Muscle of arm (tissue), 12 donors: ENCODE measurements around the gene ECHS1. TPM values are rescaled to one million over a fixed set of nuclear protein-coding genes. Genes with fewer than 3 reads are reported as not detected.
"Not testable (repeated sequence)": the region's sequence is repeated elsewhere in the genome, so short reads cannot be mapped to it uniquely, and the experiment has no call there.

Source experiments
- DNase-seq: peaks from one replicate; pipeline ENCODE4 v3.0.0-alpha.2; 2013
- polyA plus RNA-seq, 12 donors: library from polyadenylated mRNA; unstranded; fragments of 120-200 nt; gene quantifications; one replicate each; pipeline ENCODE4 v1.2.1, GENCODE V29; 2013; ENCODE audit not compliant: insufficient read length in 12 of 12

ECHS1 gene
- polyA plus RNA-seq, 12 donors: 62.5 to 133 (median 117) TPM; not detected in 1

DNA sequence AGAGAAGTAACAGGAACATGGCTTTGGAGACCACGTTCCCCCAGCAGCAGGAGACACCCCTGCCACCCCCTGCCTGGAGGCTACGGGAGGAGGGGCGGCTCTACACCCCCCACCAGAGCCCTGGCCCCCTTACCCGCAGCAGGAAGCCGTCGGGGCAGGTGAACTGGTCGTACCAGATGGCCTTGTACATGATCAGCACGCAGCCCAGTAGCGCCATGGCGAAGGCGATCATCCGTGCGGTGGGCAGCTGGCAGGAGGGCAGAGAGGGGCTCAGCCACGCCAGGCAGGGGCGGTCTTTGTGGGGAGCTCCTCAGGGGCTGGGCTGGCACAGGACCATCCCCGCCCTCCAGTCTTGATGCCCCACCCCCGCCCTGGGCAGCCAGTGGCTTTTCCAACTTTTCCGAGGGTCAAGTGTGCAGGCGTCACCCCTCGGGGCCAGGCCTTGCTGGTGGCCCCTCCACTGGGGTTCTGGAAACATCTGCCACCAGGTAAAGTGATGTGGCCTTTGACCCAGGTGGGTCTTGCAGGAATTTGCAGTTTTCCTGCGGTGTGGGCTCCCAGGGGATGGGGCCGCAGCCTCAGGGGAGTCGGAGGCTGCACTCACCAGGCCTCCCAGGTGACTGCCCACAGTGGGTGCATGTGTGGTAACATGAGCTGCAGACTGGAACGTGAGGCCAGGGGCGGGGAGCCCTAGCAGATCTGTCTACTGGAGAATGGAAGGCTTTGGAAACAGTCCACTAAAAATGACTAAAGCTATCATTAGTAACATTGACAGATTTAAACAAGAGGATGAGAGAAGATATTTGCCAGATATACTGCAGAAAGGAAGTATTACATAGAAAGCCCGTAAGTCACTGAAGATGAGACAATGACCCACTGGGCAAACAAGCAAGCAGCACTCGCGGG is 46.2 kb downstream of the ECHS1 start:
- DNase-seq: no peak

- DNase-seq: no peak
These were observed 47.0 kb downstream of the ECHS1 start for GRCh38 chr10:133326223-133326551.

DNA sequence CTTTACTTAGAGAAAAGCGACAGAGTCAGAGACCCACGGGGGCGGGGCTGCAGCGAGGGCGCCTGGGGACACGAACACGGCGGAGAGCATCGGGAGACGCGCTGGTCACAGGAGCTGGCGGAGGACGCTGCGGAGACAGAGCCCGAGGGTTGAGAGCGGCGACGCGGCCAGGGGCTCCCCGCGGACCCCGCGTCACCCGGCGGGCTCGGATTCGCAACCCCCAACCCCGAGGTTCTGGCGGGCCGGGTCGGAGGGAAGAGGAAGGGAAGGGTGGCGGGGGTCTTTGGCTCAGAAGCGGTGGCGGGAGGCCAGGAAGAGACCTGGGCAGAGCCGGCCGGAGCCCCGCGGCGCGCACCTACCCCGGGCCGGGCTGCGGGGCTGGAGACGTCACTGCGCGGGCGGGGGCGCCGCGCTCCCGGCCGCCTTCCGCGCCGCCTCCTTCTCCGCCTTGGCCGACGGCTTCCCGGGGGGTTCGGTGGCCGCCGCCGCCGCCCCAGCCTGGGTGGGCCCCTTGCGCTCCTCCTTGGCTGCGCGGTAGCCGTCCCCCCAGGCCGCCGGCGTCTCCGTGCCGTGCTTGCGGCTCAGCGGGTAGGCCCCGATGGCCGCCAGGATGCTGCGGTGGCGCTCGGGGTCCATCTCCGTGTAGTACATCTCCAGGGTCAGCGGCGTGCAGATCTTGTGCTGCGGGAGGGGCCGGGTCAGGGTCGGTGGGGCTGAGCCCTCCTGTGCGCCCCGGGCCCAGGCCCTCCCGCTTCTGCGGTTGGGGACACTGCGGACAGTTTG is 47.5 kb downstream of the ECHS1 start:
- no peak for DNase-seq

DNA sequence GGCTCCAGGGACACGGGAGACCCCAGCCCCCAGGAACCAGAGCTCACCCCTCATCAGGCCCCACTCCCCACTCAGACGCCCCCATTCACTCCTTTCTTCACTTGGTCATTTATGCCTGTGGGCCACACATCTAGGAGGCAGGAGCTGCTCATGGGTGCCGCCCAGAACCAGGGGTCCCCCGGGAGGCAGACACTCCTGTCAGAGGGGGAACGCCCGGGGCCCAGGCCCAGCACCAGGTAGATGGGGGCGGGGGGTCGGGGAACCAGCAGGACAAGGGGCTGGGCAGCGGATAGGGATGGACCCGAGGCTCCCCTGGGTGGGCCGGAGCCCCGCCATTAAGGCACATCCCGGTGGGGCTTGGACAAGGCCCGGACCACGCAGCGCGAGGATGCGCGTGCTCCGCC is 48.3 kb downstream of the ECHS1 start:
- DNase-seq: no peak

DNA sequence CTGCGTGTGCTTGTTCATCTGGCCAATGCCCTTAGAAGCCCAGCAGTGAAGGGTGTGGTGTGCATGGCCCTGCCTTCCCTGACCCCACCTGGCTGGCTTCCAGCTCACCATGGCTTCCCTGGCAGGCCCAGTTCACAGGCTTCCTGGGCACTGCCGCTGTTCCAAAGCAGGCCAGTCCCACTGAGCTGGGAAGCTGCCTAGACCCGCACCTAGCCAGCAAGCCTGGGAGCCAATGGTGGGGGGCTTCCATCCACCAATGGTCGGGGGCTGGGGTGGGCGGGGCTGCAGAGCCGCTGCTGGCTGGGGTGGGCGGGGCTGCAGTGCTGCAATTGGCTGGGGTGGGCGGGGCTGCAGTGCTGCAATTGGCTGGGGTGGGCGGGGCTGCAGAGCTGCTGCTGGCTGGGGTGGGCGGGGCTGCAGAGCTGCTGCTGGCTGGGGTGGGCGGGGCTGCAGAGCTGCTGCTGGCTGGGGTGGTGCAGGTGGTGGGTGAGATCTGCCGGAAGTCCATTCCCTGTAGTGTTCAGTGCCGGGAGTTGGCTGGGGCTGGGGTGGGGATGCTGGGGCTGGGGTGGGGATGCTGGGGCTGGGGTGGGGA is 48.9 kb downstream of the ECHS1 start:
- DNase-seq: no peak

DNA sequence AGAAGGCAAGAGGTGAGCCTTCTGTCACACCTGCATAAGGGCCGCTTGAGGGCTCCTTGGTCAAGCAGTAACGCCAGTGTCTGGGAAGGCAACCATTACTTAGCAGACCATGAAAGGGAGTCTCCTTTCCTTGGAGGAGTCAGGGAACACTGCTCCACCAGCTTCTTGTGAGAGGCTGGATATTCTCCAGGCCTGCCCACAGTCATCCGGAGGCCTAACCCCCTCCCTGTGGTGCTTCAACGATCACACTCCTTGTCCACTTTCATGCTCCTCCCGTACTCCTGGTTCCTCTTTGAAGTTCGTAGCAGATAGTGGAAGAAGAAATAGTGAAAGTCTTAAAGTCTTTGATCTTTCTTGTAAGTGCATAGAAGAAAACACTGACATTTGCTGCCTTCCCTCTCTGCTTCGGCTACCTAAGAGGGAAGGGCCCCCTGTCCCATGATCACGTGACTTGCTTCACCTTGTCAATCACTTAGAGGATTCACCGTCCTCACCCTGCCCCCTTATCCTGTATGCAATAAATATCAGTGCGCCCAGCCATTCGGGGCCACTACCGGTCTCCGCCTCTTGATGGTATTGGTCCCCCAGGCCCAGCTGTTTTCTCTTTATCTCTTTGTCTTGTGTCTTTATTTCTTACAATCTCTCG is 51.0 kb downstream of the ECHS1 start:
- DNase-seq: not testable (repeated sequence)

DNA sequence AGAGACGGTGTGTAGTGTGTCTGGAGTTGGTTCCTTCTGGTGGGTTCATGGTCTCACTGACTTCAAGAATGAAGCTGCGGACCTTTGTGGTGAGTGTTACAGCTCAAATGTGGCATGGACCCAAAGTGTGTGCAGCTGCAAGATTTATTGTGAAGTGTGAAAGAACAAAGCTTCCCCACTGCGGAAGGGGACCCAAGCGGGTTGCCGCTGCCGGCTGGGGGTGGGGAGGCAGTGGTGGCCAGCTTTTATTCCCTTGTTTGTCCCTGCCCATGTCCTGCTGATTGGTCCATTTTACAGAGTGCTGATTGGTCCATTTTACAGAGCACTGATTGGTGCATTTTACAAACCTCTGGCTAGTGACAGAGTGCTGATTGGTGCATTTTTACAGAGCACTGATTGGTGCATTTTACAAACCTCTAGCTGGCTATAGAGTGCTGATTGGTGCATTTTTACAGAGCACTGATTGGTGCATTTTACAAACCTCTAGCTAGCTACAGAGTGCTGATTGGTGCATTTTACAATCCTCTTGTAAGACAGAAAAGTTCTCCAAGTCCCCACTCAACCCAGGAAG is 52.2 kb downstream of the ECHS1 start:
- not testable (repeated sequence) for DNase-seq

- no peak for DNase-seq
These were observed 54.5 kb downstream of the ECHS1 start for GRCh38 chr10:133318494-133319127.

GRCh38 chr10:133316732-133317131 is 56.4 kb downstream of the ECHS1 start:
- DNase-seq: no peak

DNA sequence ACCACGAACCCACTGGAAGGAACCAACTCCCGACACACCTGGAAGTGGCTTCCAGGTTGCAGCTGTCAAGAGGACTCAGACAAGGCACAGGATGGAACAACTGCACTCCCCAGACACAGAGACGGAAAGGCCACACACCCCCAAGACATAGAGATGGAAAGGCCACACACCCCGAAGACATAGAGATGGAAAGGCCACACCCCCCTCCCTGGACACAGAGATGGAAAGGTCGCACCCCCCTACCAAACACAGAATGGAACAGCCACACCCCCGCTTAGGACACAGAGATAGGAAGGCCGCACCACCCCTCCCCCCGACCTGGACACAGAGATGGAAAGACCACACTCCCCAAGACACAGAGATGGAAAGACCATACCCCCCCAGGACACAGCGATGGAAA is 56.9 kb downstream of the ECHS1 start:
- DNase-seq: no peak

DNA sequence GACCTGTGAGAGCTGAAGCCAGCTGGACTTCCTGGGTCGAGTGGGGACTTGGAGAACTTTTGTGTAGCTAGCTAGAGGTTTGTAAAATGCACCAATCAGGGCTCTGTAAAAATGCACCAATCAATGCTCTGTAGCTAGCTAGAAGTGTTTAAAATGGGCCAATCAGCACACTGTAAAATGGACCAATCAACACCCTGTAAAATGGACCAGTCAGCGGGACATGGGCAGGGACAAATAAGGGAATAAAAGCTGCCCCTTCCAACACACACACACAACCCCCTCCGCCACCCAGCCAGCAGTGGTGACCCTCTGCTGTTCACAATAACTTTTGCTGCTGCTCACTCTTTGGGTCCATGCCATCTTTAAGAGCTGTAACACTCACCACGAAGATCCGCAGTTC is 57.3 kb downstream of the ECHS1 start:
- no peak for DNase-seq

DNA sequence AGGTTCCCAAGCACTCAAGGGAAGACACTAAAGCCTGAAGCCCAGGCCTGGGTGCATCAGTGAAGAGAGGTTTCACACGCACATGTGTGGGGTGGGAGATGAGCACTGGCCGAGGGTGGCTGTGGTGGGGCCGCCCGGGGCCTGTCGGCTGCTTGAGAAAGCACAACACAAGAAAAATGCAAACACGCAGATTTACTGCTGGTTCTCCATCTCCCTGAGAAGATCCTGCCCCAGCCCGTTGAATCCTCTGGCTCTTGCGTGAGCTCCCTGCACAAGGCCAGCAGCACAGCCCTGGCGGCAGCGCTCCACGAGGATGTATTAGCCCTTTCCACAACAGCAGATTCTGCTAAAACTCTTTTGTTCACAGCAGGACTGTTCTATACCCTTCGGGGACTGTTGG is 58.2 kb downstream of the ECHS1 start:
- DNase-seq: no peak

- no peak for DNase-seq
These were observed 60.0 kb downstream of the ECHS1 start for GRCh38 chr10:133313192-133313591.

GRCh38 chr10:133312769-133313145 is 60.4 kb downstream of the ECHS1 start:
- DNase-seq: no peak

Other genes starting within 250 kb of the ECHS1 start
- gene KNDC1, start 213.1 kb downstream of the ECHS1 start, polyA plus RNA-seq: 10 to 100 TPM in 1 of 12 donors, 1 to 10 TPM in 10, not detected in 1; 1.8 to 10.1 (median 5.3) TPM
- not detected for gene UTF1, start 143.1 kb downstream of the ECHS1 start, polyA plus RNA-seq
- under 1 TPM in 10 of 12 donors, not detected in 2; 0.15 to 0.43 (median 0.19) TPM for gene VENTX, start 135.5 kb downstream of the ECHS1 start, polyA plus RNA-seq
- 1 to 10 TPM in 9 of 12 donors, under 1 TPM in 1, not detected in 2; 0.85 to 5.7 (median 1.5) TPM for gene ADAM8, start 96.5 kb downstream of the ECHS1 start, polyA plus RNA-seq
- 10 to 100 TPM in 11 of 12 donors, not detected in 1; 29.5 to 47.3 (median 37.7) TPM for gene TUBGCP2, start 64.5 kb downstream of the ECHS1 start, polyA plus RNA-seq
- gene ZNF511, start 64.4 kb downstream of the ECHS1 start, polyA plus RNA-seq: 10 to 100 TPM in 11 of 12 donors, not detected in 1; 26.1 to 39.7 (median 32.2) TPM
- under 1 TPM in 1 of 12 donors, not detected in 11; 0.41 TPM for gene CALY, start 36.5 kb downstream of the ECHS1 start, polyA plus RNA-seq
- 10 to 100 TPM in 1 of 12 donors, under 1 TPM in 5, not detected in 6; 0.12 to 24.5 (median 0.43) TPM for gene PRAP1, start 26.0 kb downstream of the ECHS1 start, polyA plus RNA-seq
- 1 to 10 TPM in 10 of 12 donors, not detected in 2; 3.7 to 7.6 (median 4.7) TPM for gene FUOM, start 15.3 kb downstream of the ECHS1 start, polyA plus RNA-seq
- gene PAOX, start 5.9 kb upstream of the ECHS1 start, polyA plus RNA-seq: 1 to 10 TPM in 10 of 12 donors, not detected in 2; 2.5 to 4.5 (median 3.6) TPM
- gene MTG1, start 20.8 kb upstream of the ECHS1 start, polyA plus RNA-seq: 10 to 100 TPM in 11 of 12 donors, not detected in 1; 29.2 to 54.2 (median 40.3) TPM
- 1 to 10 TPM in 11 of 12 donors, not detected in 1; 2.6 to 4.6 (median 3.6) TPM for gene SPRN, start 51.3 kb upstream of the ECHS1 start, polyA plus RNA-seq
- 1 to 10 TPM in 5 of 12 donors, under 1 TPM in 5, not detected in 2; 0.58 to 1.7 (median 1.0) TPM for gene SCART1, start 80.6 kb upstream of the ECHS1 start, polyA plus RNA-seq
- 1 to 10 TPM in 7 of 12 donors, under 1 TPM in 3, not detected in 2; 0.64 to 2.6 (median 1.2) TPM for gene CYP2E1, start 154.0 kb upstream of the ECHS1 start, polyA plus RNA-seq
- gene SYCE1, start 192.2 kb upstream of the ECHS1 start, polyA plus RNA-seq: under 1 TPM in 5 of 12 donors, not detected in 7; 0.12 to 0.38 (median 0.30) TPM